GM18909 (cell line): ENCODE measurements around the gene STK10.
"Not testable (repeated sequence)": the region's sequence is repeated elsewhere in the genome, so short reads cannot be mapped to it uniquely, and the experiment has no call there.

Experiments
- ATAC-seq: cut with Tn5 transposase; IDR thresholded peaks from one replicate; pipeline ENCODE4 v1.9.1; 2021; ENCODE audit warnings: mild to moderate bottlenecking; ENCODE audit not compliant: unreplicated experiment, poor library complexity

Gene STK10

DNA sequence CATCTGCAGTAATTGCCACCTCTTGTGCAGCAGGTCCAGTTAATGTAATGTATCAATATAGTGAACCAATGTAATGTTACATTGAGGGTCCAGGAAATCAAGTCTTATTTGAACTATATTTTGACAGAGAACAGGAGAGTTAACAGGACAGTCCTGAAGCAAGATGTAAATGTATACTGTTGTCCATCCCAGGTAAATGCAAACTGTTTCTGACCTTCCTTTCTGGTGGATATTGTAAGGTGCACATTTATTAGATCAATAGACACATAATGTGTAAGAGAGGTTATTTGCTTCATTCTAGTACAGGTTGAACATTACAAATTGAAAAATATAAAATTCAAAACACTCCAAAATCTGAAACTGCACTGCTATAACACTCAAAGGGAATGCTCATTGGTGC, 158.1 kb downstream of the STK10 start:
- no peak for ATAC-seq

DNA sequence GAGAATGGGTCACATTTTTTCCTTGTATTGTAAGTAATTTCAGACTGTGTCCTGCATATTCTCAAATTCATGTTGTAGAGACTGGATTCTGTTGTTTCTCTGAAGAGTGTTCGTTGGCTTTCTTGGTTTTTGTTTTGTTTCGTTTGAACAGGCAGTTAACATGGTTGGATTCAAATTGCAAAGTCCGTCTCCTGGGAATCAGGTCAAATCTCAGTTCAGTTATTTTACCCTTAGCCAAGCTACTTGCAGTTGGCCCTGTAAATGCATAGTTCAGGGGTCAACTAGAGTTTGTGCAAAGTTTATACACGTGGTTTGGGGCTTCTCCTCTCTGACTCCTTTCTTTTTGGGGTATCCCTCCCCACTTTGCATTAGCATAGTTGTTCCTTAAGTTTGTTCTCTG, 159.9 kb downstream of the STK10 start:
- no peak for ATAC-seq

DNA sequence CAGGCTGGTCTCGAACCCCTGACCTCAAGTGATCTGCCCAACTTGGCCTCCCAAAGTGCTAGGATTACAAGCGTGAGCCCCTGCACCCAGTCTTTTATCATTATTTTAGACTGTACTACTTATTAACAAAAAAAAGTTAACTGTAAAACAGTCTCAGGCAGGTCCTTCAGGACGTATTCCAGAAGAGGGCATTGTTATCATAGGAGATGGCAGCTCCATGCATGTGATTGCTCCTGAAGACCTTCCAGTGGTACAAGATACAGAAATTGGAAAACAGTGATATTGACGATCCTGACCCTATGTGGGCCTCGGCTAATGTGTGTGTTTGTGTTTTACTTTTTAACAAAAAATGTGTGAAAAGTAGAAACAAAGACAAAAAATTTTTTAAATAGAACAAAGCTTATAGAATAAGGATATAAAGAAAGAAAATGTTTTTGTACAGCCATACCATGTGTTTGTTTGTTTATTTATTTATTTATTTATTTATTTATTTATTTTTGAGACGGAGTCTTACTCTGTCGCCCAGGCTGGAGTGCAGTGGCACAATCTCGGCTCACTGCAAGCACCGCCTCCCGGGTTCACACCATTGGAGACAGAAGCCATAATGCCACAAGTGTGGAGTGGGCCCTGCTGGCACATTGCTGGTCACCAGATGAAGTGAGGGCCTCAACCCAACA, 167.8 kb downstream of the STK10 start:
- ATAC-seq = not testable (repeated sequence)

DNA sequence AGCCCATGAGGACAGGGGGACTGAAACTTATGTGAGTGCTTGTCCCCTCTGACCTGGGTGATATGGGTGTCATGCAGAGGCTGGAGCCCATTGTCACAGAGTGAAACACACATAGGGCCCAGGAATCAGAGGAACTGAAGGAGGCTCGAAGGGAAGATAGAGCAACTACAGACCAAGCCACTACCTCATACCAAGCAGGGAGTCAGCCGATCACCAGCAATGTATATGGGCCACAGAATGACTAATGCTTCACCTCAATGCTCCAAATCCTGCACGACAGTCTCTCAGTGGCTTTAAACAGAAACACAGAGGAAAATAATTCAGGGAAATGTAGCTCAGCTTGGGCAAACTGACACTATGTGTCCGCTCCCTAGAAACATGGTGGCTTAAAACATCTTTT, 172.7 kb downstream of the STK10 start:
- no peak for ATAC-seq

DNA sequence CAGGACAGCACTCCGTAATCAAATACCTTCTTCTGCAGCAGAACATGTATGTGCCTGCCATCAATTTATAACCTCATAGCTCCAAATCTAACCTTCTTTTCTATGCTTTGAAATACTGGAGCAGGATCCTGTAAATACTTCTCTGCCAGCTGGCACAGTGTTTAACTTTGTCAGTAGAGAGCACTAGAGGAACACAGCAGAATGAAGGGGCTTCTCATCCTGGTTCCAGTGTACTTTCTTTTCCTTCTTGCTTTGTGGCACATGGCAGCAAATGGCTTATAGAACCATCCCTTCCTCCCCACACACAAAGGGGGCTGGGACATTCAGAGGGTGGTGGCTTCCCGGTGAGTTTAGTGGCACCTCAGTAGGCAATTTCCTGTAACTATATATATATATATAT, 177.7 kb downstream of the STK10 start:
- ATAC-seq = no peak

DNA sequence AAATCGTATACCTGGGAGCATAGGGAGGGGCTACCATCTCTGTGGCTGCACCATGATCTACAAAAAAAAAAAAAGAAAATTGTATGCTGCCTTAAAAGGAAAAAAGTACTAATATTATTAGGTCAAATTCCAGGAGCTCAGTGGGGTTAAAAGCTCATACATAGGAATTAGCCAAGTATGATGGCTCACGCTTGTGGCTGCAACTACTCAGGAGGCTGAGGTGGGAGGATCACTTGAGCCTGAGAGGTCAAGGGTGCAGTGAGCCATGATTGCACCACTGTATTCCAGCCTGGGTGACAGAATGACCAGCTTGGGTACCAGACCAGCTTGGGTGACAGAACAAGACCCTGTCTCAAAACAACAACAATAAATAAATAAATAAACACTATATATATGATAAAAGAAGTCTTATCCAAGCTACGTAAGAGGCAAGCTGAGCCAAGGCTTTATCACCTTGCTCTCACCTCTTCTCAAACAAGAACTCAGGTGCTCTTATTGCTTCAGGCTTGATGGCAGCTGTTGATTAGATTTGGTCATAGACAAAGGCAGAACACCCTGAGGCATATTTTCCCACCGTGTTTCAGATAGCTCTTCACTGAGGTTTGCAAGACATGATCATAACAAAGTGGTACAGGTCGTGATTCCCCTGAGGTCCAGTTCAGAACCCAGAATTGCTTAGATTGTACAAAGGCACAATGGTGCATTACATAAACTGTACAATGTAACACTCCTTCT, 178.3 kb downstream of the STK10 start:
- ATAC-seq = no peak

DNA sequence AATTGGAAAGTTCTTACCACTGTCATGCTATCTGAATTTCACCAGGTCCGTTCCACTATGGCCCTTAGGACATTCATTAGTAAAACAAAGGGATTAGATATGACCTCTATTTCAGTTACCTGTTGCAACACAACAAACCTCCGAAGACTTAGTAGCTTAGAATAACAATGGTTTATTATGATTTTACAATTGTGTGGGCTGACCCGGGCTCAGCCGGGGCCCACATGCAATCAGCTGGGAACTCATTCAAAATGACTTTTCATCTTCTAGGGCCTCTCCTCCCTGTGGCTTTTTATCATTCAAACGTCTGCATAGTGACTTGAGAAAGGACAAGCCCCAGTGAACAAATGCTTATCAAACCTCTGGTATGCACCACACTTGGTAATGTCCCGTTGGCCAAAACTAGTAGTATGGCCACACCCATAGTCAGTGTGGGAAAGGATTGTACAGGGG, 179.3 kb downstream of the STK10 start:
- ATAC-seq = no peak

DNA sequence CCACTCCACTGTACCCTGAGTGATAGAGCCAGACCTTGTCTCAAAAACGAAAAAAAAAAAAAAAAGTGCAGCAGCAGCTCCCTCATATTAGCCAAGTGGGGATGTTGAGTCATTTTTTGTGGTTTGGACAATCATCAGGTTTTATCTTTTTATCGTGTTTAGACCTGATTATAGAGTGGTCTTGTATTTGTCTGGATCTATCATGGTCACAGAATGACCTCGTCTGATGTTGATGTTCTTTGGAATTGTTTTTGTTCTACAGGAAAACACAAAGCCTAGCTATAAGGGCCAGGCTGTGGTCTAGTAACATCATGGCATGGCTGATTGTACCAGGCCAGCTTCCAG, 179.9 kb downstream of the STK10 start:
- ATAC-seq = no peak

DNA sequence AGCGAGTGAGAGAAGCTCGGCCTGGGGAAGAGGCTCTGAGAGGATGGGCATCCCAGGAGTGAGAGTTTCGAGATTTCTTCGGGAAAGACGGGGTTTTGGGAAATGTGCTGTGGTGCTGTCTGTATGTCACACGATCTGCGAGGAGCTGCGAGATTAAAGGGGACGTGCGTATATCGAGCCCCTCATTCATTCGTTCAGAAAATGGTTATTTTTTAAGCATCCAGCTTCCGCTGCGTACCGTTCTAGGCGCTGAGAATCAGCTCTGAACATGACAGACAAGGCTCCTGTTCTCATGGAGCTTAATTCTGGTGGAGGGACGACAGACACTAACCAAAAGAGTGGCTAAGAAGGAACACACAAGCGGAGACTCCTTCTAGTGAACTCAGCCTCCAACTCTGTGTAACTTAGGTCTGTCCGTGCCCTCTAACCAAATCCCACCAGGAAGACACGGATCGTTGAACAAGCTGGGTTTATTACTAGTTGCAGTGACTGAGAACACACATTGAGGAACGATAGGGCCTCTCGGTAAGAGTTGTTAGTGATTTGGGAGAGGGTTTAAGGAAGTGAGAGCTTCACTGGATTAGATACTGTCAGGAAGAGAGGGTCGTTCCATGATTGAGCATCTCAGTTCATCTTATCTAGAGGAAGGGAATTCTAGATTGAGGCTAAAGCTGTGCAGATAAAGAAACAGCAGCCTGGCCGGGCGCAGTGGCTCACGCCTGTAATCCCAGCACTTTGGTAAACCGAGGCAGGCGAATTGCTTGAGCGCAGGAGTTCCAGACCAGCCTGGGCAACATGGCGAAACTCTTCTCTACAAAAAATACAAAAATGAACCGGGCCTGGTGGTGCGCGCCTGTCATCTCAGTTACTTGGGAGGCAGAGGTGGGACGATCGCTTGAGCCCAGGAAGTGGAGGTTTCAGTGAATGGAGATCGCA, 180.6 kb downstream of the STK10 start:
- no peak for ATAC-seq

DNA sequence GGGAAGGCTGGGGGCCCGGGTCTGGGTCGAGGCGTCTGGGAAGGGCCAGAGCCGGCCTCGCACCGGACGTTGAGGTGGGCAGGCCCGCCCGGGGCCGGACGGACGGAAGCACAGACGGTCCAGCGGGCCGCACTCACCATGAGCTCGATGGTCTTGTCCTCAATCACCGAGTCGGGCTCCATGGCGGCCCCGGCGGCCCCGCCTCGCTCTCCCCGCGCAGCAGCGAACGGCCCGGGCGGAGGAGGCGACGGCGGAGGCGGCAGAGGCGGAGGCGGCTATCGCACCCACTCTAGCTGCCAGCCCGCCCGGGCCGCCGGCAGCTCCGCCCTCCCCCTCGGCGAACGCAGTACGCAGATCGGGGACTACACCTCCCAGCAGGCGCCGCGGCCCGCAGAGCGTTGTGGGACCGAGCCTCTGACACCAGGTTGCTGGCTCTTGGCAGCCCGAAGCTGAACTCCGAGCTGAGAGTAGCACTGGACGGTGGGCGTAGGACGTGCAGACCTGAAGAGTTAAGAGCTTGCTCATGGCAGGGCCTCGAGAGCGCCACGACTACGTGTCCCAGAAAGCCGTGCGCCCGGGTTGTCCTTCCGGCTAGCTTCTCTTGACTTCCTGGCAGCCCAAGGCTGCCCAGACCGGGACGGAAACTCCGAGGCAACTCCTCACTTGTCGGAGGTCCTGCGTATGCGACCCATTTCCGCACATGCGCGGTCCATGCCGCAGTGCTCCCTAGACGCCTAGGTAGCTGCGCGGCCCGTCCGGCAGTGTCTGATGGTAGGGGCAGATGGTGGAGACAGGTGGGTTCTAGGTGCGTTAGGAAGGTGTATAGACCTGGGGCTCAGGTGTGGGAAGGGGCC, 181.5 kb downstream of the STK10 start, which contains the start of gene FBXW11:
Gene FBXW11, minus strand, starts transcription at position 318 of the 854 bp plus-strand sequence. Its CDS starts 136 bp downstream, at position 182.
- ATAC-seq = peak; percentile 82

DNA sequence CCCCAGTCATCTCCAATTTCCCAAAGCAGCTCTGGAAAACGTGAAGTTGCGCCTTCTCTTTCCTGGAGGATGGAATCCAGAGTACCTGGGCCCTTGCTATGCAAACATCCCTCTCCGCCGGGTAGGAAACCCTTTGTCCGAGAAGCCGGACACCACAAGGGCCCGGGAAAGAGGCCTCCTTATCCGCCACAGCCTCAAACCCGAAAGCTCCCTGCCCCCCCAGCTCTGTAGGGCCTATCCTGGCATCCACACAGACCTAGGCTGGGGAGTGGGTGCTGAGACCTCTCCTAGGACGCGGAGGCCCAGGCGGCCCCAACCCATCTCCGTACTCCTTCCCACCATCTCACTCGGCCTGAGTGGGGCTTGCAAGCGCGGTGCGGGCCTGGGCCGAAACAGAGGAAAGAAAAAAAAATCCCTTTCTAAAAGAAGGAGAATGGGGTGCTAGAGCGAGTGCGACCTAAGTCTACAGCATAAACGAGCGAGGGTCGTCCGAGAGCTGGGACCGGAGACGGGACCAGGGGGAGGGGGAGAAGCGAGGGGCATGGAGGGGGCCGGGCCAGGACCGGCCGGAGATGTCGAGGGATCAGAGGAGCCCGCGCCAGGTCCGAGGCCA, 182.2 kb downstream of the STK10 start:
- peak; percentile 9 for ATAC-seq

DNA sequence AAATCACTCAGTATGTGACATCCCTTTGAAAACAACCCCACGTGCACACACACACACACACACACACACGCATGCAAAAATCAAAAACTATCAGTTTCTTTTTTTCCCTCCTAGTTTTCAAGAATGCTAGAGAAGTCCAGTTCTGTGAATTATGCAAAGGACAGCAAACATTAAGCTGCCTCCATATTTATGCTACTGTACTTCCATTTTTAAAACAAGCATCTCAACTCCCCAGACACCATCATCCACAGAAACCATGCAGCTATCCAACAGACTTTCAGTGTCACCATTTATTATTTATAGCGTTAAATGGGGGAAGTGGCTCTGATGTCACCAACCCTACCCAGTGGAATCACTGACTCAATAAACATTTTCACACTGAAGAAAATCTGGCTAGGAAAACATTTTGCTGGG, 183.2 kb downstream of the STK10 start:
- no peak for ATAC-seq

DNA sequence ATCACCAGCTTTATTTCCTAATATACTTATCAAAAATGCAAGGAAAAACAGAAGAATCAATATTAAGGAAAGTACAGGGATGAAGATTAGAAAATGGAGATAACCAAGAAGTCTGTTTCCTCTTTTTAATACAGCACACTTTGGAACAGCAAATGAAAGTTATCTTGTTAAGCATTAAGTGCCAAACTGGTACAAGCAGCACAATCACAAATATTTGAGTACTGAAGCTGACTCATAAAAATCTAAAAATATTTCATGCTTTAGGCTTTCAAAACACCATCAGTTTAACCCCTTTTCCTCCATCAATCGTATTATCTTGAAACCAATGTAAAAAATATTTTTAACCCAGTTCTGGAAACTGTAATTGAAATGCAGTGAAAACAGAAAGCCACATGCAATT, 184.3 kb downstream of the STK10 start:
- ATAC-seq = no peak

DNA sequence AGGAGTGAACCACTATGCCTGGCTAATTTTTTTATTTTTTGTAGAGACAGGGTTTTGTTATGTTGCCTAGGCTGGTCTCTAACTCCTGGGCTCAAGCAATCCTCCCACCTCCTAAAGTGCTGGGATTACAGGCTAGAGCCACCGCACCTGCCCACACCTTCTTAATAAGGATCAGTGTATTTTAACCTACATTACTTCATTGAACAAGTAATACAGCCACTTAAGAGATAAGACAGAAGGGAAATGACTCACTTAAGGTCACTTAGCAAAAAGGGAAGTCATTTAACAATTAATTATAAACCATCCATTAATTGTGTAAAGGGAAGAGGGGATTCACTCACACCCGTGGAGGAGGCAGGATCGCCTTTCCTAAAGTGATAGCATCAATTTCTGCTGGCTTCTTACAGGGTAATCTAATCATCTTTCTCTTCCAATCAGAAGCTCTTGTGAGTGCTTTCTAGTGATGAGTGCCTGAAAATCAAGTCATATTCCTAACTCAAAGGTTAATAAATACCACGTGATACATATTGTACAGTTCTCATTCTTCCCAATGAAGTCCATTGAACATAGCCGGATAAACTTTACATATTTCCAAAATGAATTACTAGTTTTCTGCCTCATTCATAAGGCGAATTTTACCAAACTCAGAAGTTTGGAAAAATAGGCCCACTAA, 185.0 kb downstream of the STK10 start:
- no peak for ATAC-seq

DNA sequence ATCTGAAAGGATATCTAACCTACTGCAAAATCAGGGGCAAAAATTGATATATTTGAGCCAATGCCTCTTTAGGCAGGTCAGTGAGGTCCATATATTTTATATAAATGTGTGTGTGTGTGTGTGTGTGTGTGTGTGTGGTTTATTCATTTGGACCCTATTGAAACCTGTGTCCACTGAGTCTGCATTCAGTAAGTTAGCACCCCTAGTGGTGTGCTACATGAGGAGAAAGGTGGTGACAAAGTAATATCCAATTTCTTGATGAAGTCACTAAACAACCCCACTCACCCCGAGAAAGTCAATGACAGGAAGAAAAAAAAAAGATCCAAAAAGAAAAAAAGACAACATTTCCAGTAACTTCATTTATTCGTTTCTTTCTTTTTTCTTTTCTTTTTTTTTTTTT, 185.7 kb downstream of the STK10 start:
- no peak for ATAC-seq

DNA sequence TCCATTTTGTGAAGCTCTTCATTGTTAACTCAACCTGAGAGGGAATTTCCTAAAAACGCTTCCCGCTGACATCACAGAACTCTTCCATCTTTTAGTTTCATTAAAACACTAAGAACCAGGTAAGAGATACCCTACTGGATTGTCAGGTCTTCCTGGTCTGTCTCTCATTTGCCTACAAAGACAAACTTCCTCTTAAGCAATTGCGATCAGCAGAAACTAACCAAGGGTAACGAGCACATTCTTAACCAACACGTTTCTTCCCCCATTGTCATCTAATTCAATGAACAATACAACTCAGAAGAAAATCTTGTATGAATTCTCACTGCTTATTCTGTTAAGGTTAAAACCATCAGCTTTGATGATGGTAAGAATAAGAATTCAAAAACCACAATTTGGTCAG, 188.1 kb downstream of the STK10 start:
- no peak for ATAC-seq

DNA sequence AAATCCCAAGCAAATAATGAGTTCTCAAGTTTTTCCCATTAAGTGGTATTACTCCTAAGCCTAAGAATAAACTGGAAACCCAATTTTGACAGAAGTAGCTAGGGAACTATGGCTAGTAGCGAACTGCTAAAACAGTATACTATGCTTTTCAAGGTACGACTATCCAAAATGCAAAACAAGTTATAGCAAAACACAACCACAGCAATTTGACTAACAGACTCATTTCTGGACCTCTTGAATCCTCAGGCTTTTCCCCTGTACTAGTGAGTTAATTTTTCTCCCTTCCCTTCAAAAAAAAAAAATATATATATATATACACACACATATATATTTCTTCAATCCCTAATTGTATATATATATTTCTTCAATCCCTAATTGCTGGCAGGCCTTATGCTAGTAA, 188.9 kb downstream of the STK10 start:
- ATAC-seq = no peak

DNA sequence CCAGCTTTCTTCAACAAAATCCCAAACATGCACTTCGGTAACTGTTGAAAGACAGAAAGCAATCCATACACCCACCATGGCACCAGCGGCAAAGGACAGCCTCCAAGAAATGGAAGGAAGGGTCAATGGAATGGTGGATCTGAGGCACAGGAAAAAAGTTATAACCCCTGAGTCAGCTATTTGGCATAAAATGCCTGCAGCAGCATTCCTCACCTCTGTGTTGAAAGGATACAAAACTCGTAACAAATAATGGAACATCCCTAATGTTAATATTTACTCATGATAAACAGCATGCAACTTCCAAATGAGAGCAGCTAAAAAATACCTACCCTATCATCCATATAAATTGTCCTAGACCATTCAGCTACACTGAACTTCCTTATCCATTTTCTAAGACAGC, 191.0 kb downstream of the STK10 start:
- ATAC-seq = no peak

DNA sequence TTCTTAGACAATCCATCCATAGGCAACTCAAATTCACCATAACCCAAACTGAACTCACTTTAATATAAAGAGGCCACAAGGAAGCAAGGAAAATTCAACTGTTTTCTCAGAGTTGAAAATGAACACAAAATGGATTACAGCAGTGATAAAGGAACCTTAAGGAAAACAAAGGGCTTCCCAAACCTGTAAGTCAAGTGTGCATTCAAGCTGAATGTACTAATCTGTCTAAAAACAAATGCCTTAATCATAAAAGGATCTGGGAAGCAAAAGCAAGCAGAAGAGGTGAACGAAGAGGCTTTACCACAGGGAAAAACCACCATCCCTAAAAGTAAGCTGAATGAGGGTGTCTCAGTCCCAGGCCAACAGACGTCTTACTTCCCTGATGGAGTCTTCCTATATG, 195.2 kb downstream of the STK10 start:
- ATAC-seq = no peak
